Myocyte (in vitro differentiated cells): ENCODE results near the gene TSPAN32. TPM values are rescaled to one million over a fixed set of nuclear protein-coding genes. Genes with fewer than 3 reads are reported as not detected.
A peak's percentile ranks its signal among the peaks of the same experiment; 100 is the strongest.

Experiments
- DNase-seq: peaks from one replicate; pipeline ENCODE4 v3.0.0-alpha.2; 2012; ENCODE audit warnings: low read depth
- polyA plus RNA-seq: library from polyadenylated mRNA; unstranded; fragments of >200 nt; gene quantifications from one replicate; pipeline ENCODE4 v1.2.1, GENCODE V29; 2012; ENCODE audit warnings: missing spikeins
- total RNA-seq: library from RNA; depleted of rRNA; stranded (reverse); fragments of >200 nt; gene quantifications from 2 replicates; pipeline ENCODE4 v1.2.3, GENCODE V29; 2014

Gene TSPAN32
- total RNA-seq, result not detected in 2 replicates
- polyA plus RNA-seq, result 0.72 TPM

GRCh38 chr11:2301631-2302305, at the start of gene TSPAN32, which contains the start of gene C11orf21:
Gene TSPAN32, plus strand, starts transcription at chr11:2302013. Its CDS starts 137 bp downstream, at chr11:2302150.
Gene C11orf21, minus strand, starts transcription at chr11:2301918. Its CDS starts 110 bp downstream, at chr11:2301808.
- peak; percentile 64 for DNase-seq

- DNase-seq, result no peak
These were observed 49.8 kb upstream of the TSPAN32 start for GRCh38 chr11:2252018-2252417.

GRCh38 chr11:2256293-2256913, 45.4 kb upstream of the TSPAN32 start:
- DNase-seq, result no peak

GRCh38 chr11:2256951-2257700, 44.7 kb upstream of the TSPAN32 start:
- DNase-seq, result no peak

- no peak for DNase-seq
These were observed 43.0 kb upstream of the TSPAN32 start for GRCh38 chr11:2258501-2259465.

- no peak for DNase-seq
These were observed 42.4 kb upstream of the TSPAN32 start for GRCh38 chr11:2259466-2259830.

GRCh38 chr11:2259897-2260451, 41.8 kb upstream of the TSPAN32 start:
- no peak for DNase-seq

GRCh38 chr11:2260491-2261364, 41.1 kb upstream of the TSPAN32 start:
- no peak for DNase-seq

GRCh38 chr11:2261436-2262230, 40.2 kb upstream of the TSPAN32 start:
- no peak for DNase-seq

GRCh38 chr11:2262301-2263070, 39.3 kb upstream of the TSPAN32 start:
- no peak for DNase-seq

GRCh38 chr11:2263071-2263565, 38.7 kb upstream of the TSPAN32 start:
- no peak for DNase-seq

- DNase-seq, result no peak
These were observed 38.0 kb upstream of the TSPAN32 start for GRCh38 chr11:2263724-2264360.

- no peak for DNase-seq
These were observed 37.3 kb upstream of the TSPAN32 start for GRCh38 chr11:2264366-2265053.

- no peak for DNase-seq
These were observed 36.4 kb upstream of the TSPAN32 start for GRCh38 chr11:2265396-2265795.

GRCh38 chr11:2265854-2266585, 35.8 kb upstream of the TSPAN32 start:
- no peak for DNase-seq
